Stomach (tissue), 9 donors: ENCODE measurements around the gene NAALADL2. TPM values are rescaled to one million over a fixed set of nuclear protein-coding genes. Genes with fewer than 3 reads are reported as not detected.
A peak's percentile ranks its signal among the peaks of the same experiment; 100 is the strongest.

Experiments used
- DNase-seq, 2 donors: peaks; one replicate each; pipeline versions ENCODE4 v3.0.0 to v3.0.0-alpha.2; 2013 to 2019
- H3K27ac ChIP-seq, 5 donors: fragments of 200-600 bp in 4 of 5; sonication (generic) in 4 of 5; one replicate each; pipeline ENCODE4 v1.5.1; 2013 to 2019; ENCODE audit warnings: mild to moderate bottlenecking in 1 of 5, moderate library complexity in 1 of 5
- H3K27me3 ChIP-seq, 3 donors: fragments of 200-600 bp; sonication (generic); one replicate each; pipeline ENCODE4 v1.5.1; 2017 to 2019; ENCODE audit warnings: mixed run types in 1 of 3
- H3K36me3 ChIP-seq, 4 donors: fragments of 200-600 bp; sonication (generic); 1 replicate in 3 of 4; 2 replicates in 1 of 4; pipeline ENCODE4 v1.5.1; 2016 to 2019
- H3K4me1 ChIP-seq, 4 donors: fragments of 200-600 bp; sonication (generic); one replicate each; pipeline ENCODE4 v1.5.1; 2016 to 2019
- H3K4me3 ChIP-seq, 4 donors: fragments of 200-600 bp; sonication (generic) in 3 of 4; one replicate each; pipeline ENCODE4 v1.5.1; 2016 to 2019; ENCODE audit warnings: mild to moderate bottlenecking in 1 of 4
- H3K9me3 ChIP-seq, 4 donors: fragments of 200-600 bp; sonication (generic); one replicate each; pipeline ENCODE4 v1.5.1; 2016 to 2019
- EP300 ChIP-seq: sonication (generic); formaldehyde crosslinking; IDR thresholded peaks from one replicate; pipeline ENCODE4 v1.6.1; 2017; ENCODE audit warnings: antibody characterized with exemption
- POLR2A ChIP-seq, 4 donors: fragments of 450-650 bp; IDR thresholded peaks; one replicate each; pipeline ENCODE4 v1.6.1; 2016; ENCODE audit warnings: antibody characterized with exemption in 4 of 4, control low read depth in 2 of 4, mild to moderate bottlenecking in 1 of 4, moderate library complexity in 1 of 4
- POLR2AphosphoS5 ChIP-seq, 3 donors: sonication (generic); formaldehyde crosslinking; IDR thresholded peaks; one replicate each; pipeline ENCODE4 v1.6.1; 2016; ENCODE audit warnings: antibody characterized with exemption in 3 of 3
- WGBS, 5 donors: extraction: QIAGEN DNeasy Blood & Tissue Kit in 3 of 5; methylation state at CpG; one replicate each; pipeline versions ENCODE4 v1.1.5 to v1.1.7; 2013 to 2018; 5-methylcytosine and 5-hydroxymethylcytosine counted together
- intact Hi-C: fragments of 100-400 bp; cut with DNase I; formaldehyde crosslinking; loops from one replicate; pipeline ENCODE4 v1.15.1; 2023; ENCODE audit warnings: low total_unique reads
- polyA plus RNA-seq, 3 donors: library from polyadenylated mRNA; stranded (reverse); fragments of 200-250 nt; gene quantifications; one replicate each; pipeline ENCODE4 v1.2.3, GENCODE V29; 2013
- total RNA-seq, 5 donors: library from RNA; depleted of rRNA; stranded (reverse); fragments of >200 nt; gene quantifications; one replicate each; pipeline versions ENCODE4 v1.1.0 to v1.2.3, GENCODE V29; 2014 to 2016
- TF ChIP-seq, protein P1 (sequence below), 7 experiments: fragments of 450-650 bp in 4 of 7; fragments of 200-600 bp in 3 of 7; sonication (generic) in 3 of 7; IDR thresholded peaks; one replicate each; pipeline ENCODE4 v1.5.1; 2016 to 2019; ENCODE audit warnings: antibody characterized with exemption in 7 of 7, control low read depth in 2 of 7, mild to moderate bottlenecking in 1 of 7
- donor health status: healthy with polysubstance abuse.
- donor health status: Bipolar disorder and iron deficiency.
- donor health status: healthy.

NAALADL2 gene
- total and polyA plus RNA-seq, 8 donors, result 0.58 to 43.7 (median 5.4) TPM

DNA sequence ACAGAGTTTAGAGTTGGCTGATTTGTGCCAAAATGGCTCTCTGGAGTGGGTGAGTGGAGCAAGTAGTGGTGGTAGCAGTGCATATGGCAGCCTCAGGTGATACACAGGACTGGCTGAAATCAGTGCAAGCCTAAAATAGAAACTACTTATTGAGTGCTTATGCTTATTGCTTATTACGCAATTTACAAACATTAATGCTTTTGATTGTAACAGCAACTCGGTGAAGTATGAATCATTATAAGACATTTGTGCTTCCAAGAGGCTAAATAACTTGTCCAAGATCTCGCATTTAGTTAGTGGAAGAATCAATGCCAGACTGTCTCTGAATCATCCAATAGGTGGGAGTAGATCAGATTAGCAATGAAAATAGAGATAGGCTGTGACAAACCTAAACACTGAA is 353.8 kb downstream of the NAALADL2 start:
- no peaks in the 10 kb centered on the region for H3K9me3 ChIP-seq
- no peak overlapping the region for H3K4me3 ChIP-seq
- H3K36me3 ChIP-seq, result no peaks in the 10 kb centered on the region
- no peak for DNase-seq
- H3K4me1 ChIP-seq, result no peaks in the 10 kb centered on the region
- TF ChIP-seq EP300 (no peak), POLR2A (IDR thresholded peaks at IDR 0.05) (no peak), POLR2AphosphoS5 (IDR thresholded peaks at IDR 0.05) (no peak)
- TF ChIP-seq, protein P1, sequence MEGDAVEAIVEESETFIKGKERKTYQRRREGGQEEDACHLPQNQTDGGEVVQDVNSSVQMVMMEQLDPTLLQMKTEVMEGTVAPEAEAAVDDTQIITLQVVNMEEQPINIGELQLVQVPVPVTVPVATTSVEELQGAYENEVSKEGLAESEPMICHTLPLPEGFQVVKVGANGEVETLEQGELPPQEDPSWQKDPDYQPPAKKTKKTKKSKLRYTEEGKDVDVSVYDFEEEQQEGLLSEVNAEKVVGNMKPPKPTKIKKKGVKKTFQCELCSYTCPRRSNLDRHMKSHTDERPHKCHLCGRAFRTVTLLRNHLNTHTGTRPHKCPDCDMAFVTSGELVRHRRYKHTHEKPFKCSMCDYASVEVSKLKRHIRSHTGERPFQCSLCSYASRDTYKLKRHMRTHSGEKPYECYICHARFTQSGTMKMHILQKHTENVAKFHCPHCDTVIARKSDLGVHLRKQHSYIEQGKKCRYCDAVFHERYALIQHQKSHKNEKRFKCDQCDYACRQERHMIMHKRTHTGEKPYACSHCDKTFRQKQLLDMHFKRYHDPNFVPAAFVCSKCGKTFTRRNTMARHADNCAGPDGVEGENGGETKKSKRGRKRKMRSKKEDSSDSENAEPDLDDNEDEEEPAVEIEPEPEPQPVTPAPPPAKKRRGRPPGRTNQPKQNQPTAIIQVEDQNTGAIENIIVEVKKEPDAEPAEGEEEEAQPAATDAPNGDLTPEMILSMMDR (IDR thresholded peaks at IDR 0.05), result no peak
- H3K27ac ChIP-seq, result no peak overlapping the region
- intact Hi-C loops, result no loop called here
- H3K27me3 ChIP-seq, result no peaks in the 10 kb centered on the region
- WGBS, 5 donors, result 59 to 78% (median 64%) methylated on average over 3 of the region's 3 CpGs

DNA sequence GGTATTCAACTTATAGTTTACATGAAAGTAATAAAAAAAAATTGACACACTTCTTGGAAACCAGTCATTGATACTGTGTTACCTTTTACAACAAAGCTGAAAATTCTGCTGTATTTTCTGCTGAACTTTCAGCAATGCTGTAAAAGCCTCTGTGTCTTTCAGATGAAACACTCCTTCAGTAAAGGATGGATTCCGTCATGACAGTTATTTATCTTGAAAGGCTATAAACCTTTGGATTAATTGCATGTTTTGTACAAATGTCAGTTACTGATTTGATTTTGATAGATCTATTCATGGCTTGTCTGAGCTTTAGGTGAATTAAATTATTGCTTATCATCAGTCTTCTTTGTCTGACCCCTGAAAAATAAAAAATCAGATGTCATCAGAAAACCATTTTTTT is 355.1 kb downstream of the NAALADL2 start:
- intact Hi-C loops, result no loop called here
- 90 to 97% (median 95%) methylated on average over 1 of the region's 1 CpG for WGBS, 5 donors
- H3K36me3 ChIP-seq, result no peaks in the 10 kb centered on the region
- TF ChIP-seq POLR2A (IDR thresholded peaks at IDR 0.05) (no peak), POLR2AphosphoS5 (IDR thresholded peaks at IDR 0.05) (no peak), EP300 (no peak)
- TF ChIP-seq, protein P1 (IDR thresholded peaks at IDR 0.05), result no peak
- DNase-seq, result no peak
- H3K4me3 ChIP-seq, result no peak overlapping the region
- H3K27ac ChIP-seq, result no peak overlapping the region
- H3K27me3 ChIP-seq, result no peaks in the 10 kb centered on the region
- H3K4me1 ChIP-seq, result no peaks in the 10 kb centered on the region
- no peaks in the 10 kb centered on the region for H3K9me3 ChIP-seq

DNA sequence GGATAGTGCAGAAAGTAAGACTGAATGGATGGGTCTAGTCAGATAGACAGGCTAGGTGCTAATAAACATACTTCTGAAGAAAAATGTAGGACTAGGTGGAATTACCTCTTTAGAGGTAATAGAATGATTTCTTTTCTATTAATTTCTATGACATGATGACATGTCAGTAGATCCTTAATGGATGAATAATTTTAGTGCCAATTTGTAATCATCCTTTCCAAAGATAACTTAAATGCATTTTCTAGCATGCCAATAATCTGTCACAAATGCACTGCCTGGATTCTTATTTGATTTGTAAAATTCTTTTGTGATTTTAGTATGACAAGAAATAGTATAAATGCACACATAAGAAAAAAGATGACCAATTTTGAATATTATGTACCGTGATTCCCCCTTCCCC is 356.7 kb downstream of the NAALADL2 start:
- DNase-seq, result no peak
- Histone ChIP-seq H3K9me3 (no peaks in the 10 kb centered on the region), H3K36me3 (no peaks in the 10 kb centered on the region), H3K27me3 (no peaks in the 10 kb centered on the region), H3K27ac (no peak overlapping the region), H3K4me1 (no peaks in the 10 kb centered on the region), H3K4me3 (no peak overlapping the region)
- intact Hi-C loops, result no loop called here
- TF ChIP-seq POLR2A (IDR thresholded peaks at IDR 0.05) (no peak), EP300 (no peak), POLR2AphosphoS5 (IDR thresholded peaks at IDR 0.05) (no peak)
- TF ChIP-seq, protein P1 (IDR thresholded peaks at IDR 0.05), result no peak
- 88 to 100% (median 94%) methylated on average over 1 of the region's 1 CpG for WGBS, 5 donors

DNA sequence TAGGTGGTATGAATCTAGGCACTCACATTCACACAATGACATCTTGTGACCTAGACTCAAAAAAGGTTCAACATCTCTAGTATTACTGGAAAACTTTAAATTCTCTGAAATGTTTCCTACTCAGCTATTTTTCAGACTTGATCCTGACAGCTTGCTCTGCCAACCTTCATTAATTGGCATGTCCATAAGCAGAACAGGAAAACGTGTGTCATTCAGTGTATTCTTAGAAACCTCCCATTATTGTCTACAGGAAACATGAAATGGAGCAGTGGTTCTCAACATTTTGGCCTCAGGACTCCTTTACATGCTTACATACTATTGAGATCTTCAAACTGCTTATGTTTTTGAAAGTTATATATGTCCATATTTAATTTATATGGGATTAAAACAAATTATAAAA is 363.2 kb downstream of the NAALADL2 start:
- H3K27me3 ChIP-seq, result no peaks in the 10 kb centered on the region
- no peaks in the 10 kb centered on the region for H3K9me3 ChIP-seq
- no peaks in the 10 kb centered on the region for H3K36me3 ChIP-seq
- TF ChIP-seq EP300, result no peak
- TF ChIP-seq POLR2AphosphoS5 (IDR thresholded peaks at IDR 0.05), result no peak
- intact Hi-C loops, result no loop called here
- 40 to 54% (median 51%) methylated on average over 1 of the region's 1 CpG for WGBS, 5 donors
- DNase-seq, result peak in 1 of 2 donors; percentile 12
- no peaks in the 10 kb centered on the region for H3K4me1 ChIP-seq
- no peak overlapping the region for H3K4me3 ChIP-seq
- no peak overlapping the region for H3K27ac ChIP-seq

DNA sequence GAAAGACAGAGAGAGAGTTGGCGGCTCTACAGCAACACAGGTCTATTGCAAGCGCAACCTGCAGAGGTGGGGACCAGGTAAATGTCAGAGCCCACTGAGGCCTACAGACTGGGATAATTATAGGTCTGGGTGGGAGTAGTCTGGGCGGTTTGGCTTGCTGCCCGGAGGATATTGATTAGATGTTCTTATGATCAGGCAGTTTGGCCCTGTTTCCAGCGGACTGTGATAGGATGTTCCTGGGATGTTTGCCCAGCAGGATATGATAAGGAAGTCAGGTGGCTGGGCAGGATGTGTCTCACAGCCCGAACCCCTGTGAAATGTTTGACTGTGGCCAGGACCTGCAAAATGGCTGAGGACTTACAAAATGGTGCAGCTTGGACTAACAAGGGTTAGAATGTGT is 364.9 kb downstream of the NAALADL2 start:
- Histone ChIP-seq H3K4me1 (no peaks in the 10 kb centered on the region), H3K9me3 (no peaks in the 10 kb centered on the region), H3K36me3 (no peaks in the 10 kb centered on the region), H3K27ac (no peak overlapping the region), H3K27me3 (no peaks in the 10 kb centered on the region), H3K4me3 (no peak overlapping the region)
- 50 to 75% (median 60%) methylated on average over 6 of the region's 6 CpGs for WGBS, 5 donors
- TF ChIP-seq, protein P1 (IDR thresholded peaks at IDR 0.05), result no peak
- no peak for TF ChIP-seq EP300
- no peak for TF ChIP-seq POLR2AphosphoS5 (IDR thresholded peaks at IDR 0.05)
- no peak for TF ChIP-seq POLR2A (IDR thresholded peaks at IDR 0.05)
- peak in 1 of 2 donors; percentile 24 for DNase-seq
- intact Hi-C loops, result no loop called here
